ENCODE data around the gene ABCA2. TPM values are rescaled to one million over a fixed set of nuclear protein-coding genes. Genes with fewer than 3 reads are reported as not detected.
A peak's percentile ranks its signal among the peaks of the same experiment; 100 is the strongest.
"Not testable (repeated sequence)": the region's sequence is repeated elsewhere in the genome, so short reads cannot be mapped to it uniquely, and the experiment has no call there.

ABCA2 gene
- total and polyA plus RNA-seq, 2 experiments from 2014 or later, result 7.0 to 16.0 TPM

DNA sequence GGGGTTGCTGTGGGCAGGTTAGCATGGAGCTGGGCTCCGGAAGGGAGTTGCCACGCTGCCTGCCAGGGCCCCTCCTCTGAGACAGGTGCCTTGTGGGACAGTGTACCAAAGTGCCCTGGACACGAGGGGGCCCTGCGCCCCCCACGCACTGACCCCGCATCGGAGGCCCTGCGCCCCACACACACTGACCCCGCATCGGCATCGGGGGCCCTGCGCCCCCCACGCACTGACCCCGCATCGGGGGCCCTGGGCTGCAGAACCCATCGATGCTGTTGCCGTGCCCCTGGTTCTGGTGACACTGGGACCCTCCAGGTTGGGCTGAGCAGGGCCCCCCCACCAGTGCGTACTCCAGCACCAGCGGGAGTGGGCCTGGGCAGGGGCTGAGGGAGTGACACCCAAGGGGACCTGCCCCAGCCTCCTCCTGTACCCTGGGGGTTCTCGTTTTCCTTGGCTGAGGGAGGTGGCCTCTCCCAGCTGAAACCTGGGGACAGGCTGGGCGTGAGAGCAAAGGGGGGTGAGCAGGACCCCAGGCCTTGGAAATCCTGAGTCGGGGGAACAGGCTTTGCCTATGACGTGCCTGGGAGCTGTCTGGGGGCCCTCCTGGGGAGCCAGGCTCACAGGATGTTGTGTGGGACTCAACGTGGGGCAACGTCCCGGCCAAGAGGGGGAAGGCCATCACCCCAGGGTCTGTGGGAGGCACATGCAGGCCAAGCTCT is 35.4 kb upstream of the ABCA2 start:
- Histone ChIP-seq H3F3A (replicated peaks; ENCODE audit: low read depth) (peaks cover 7% of the 10 kb centered on the region; the same call in 1 of the 2 replicates), H3K4me2 (no peak overlapping the region), H3K79me2 (replicated peaks; ENCODE audit: insufficient read depth) (peaks cover 7% of the 10 kb centered on the region; the same call in 1 of the 2 replicates), H4K20me1 (replicated peaks; ENCODE audit: insufficient read depth) (peaks cover 3% of the 10 kb centered on the region; the same call in 1 of the 2 replicates), H2AFZ (no peak overlapping the region), H3K27ac (ENCODE audit: low read depth) (no peak overlapping the region), H3K9me2 (ENCODE audit: insufficient read depth) (no peaks in the 10 kb centered on the region), H3K27me3 (ENCODE audit: insufficient read depth) (peaks cover 4% of the 10 kb centered on the region; the same call in 1 of the 2 replicates), H3K4me1 (ENCODE audit: insufficient read depth) (peaks cover 6% of the 10 kb centered on the region; the same call in 1 of the 2 replicates), H3K36me3 (ENCODE audit: insufficient read depth) (no peaks in the 10 kb centered on the region; the same call in 1 of the 2 replicates), H3K4me3 (no peak overlapping the region)
- Mint-ChIP-seq H3K27ac (no peak overlapping the region), H3K36me3 (ENCODE audit: low read depth) (no peaks in the 10 kb centered on the region; the same call in 2 of the 3 replicates), H3K27me3 (ENCODE audit: insufficient read depth, low read depth, poor library complexity) (peaks cover 3% of the 10 kb centered on the region), H3K9me3 (no peaks in the 10 kb centered on the region), H3K4me1 (peaks cover 10% of the 10 kb centered on the region), H3K4me3 (no peak overlapping the region)
- TF ChIP-seq, protein P1, sequence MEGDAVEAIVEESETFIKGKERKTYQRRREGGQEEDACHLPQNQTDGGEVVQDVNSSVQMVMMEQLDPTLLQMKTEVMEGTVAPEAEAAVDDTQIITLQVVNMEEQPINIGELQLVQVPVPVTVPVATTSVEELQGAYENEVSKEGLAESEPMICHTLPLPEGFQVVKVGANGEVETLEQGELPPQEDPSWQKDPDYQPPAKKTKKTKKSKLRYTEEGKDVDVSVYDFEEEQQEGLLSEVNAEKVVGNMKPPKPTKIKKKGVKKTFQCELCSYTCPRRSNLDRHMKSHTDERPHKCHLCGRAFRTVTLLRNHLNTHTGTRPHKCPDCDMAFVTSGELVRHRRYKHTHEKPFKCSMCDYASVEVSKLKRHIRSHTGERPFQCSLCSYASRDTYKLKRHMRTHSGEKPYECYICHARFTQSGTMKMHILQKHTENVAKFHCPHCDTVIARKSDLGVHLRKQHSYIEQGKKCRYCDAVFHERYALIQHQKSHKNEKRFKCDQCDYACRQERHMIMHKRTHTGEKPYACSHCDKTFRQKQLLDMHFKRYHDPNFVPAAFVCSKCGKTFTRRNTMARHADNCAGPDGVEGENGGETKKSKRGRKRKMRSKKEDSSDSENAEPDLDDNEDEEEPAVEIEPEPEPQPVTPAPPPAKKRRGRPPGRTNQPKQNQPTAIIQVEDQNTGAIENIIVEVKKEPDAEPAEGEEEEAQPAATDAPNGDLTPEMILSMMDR (conservative IDR thresholded peaks at IDR 0.05; ENCODE audit: low read depth in 2 of 2), result no peak
- TF ChIP-seq POLR2AphosphoS5 (IDR thresholded peaks at IDR 0.05; ENCODE audit: low read depth) (no peak), JUNB (IDR thresholded peaks at IDR 0.05; ENCODE audit: unreplicated experiment) (no peak)
- TF ChIP-seq, protein P2, sequence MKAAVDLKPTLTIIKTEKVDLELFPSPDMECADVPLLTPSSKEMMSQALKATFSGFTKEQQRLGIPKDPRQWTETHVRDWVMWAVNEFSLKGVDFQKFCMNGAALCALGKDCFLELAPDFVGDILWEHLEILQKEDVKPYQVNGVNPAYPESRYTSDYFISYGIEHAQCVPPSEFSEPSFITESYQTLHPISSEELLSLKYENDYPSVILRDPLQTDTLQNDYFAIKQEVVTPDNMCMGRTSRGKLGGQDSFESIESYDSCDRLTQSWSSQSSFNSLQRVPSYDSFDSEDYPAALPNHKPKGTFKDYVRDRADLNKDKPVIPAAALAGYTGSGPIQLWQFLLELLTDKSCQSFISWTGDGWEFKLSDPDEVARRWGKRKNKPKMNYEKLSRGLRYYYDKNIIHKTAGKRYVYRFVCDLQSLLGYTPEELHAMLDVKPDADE (IDR thresholded peaks at IDR 0.05), result no peak
- ATAC-seq (peak; percentile 2; the same call in 2 of the 3 replicates), DNase-seq (ENCODE audit: low spot score) (no peak)

DNA sequence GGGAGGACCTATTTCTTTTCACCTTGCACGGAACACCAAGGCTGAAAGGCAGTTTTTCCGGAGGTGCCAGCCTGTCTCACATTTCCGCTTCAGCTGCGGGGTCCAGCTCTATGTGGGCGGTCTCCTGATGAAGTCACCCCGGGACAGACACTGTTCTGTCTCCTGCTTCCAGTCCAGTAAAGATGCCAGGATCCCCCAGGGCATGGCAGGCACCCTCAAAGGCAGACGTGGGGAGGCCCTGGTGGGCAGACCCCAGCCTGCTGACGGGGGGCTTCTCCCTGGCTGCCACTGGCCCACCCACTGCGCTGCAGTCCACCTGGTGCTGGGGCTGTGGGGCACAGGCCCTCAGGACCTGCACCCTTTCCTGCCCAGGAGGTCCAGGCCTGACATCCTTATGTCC is 34.8 kb upstream of the ABCA2 start:
- H3K79me2 ChIP-seq (replicated peaks; ENCODE audit: insufficient read depth); H3K9me2 ChIP-seq (ENCODE audit: insufficient read depth); H3K4me3 ChIP-seq; H3K36me3 ChIP-seq (ENCODE audit: insufficient read depth); H3K27me3 Mint-ChIP-seq (ENCODE audit: insufficient read depth, low read depth, poor library complexity); H3F3A ChIP-seq (replicated peaks; ENCODE audit: low read depth); H3K27ac ChIP-seq (ENCODE audit: low read depth); H2AFZ ChIP-seq; ATAC-seq; H3K4me1 Mint-ChIP-seq; H3K36me3 Mint-ChIP-seq (ENCODE audit: low read depth); H3K27me3 ChIP-seq (ENCODE audit: insufficient read depth); H3K27ac Mint-ChIP-seq; H3K4me3 Mint-ChIP-seq; H4K20me1 ChIP-seq (replicated peaks; ENCODE audit: insufficient read depth); H3K9me3 Mint-ChIP-seq; H3K4me1 ChIP-seq (ENCODE audit: insufficient read depth); DNase-seq (ENCODE audit: low spot score); H3K4me2 ChIP-seq: not testable (repeated sequence)

DNA sequence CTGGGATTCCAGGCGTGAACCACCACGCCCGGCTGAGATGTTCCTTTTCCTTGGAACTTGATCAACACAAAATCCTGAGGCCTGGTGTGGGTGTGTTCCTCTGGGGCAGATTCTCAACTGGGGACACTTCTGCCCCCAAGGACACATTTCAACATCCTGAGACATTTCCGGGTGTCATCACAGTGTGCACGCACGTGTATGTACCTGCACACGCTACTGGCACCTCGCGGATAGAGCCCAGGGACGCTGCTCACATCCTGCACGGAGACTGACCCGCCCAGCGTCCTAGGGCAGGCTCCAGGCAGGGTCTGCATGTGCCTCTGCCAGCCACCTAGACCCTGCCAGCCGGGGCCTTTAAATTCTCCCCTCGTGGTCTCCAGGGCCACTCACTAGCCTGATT is 34.3 kb upstream of the ABCA2 start:
- Histone ChIP-seq H3K4me1 (ENCODE audit: insufficient read depth) (no peaks in the 10 kb centered on the region), H2AFZ (no peak overlapping the region), H3F3A (replicated peaks; ENCODE audit: low read depth) (no peaks in the 10 kb centered on the region), H4K20me1 (replicated peaks; ENCODE audit: insufficient read depth) (no peaks in the 10 kb centered on the region; the same call in 1 of the 2 replicates), H3K9me2 (ENCODE audit: insufficient read depth) (no peaks in the 10 kb centered on the region), H3K27me3 (ENCODE audit: insufficient read depth) (peaks cover 4% of the 10 kb centered on the region; the same call in 1 of the 2 replicates), H3K36me3 (ENCODE audit: insufficient read depth) (no peaks in the 10 kb centered on the region; the same call in 1 of the 2 replicates), H3K4me2 (no peak overlapping the region), H3K27ac (ENCODE audit: low read depth) (no peak overlapping the region), H3K4me3 (no peak overlapping the region), H3K79me2 (replicated peaks; ENCODE audit: insufficient read depth) (peaks cover 6% of the 10 kb centered on the region; the same call in 1 of the 2 replicates)
- Mint-ChIP-seq H3K4me3 (no peak overlapping the region), H3K27ac (no peak overlapping the region), H3K36me3 (ENCODE audit: low read depth) (no peaks in the 10 kb centered on the region; the same call in 2 of the 3 replicates), H3K4me1 (peaks cover 3% of the 10 kb centered on the region; the same call in 2 of the 3 replicates), H3K27me3 (ENCODE audit: insufficient read depth, low read depth, poor library complexity) (peaks cover 9% of the 10 kb centered on the region), H3K9me3 (no peaks in the 10 kb centered on the region)
- TF ChIP-seq CREB1 (CRISPR knock-in tag; IDR thresholded peaks at IDR 0.05; ENCODE audit: low read depth), result no peak
- peak; percentile 23; the same call in 1 of the 2 replicates for TF ChIP-seq POLR2AphosphoS5 (IDR thresholded peaks at IDR 0.05; ENCODE audit: low read depth)
- ATAC-seq (no peak), DNase-seq (ENCODE audit: low spot score) (no peak)
